ENCODE data around the gene BMF.

The BMF gene

DNA sequence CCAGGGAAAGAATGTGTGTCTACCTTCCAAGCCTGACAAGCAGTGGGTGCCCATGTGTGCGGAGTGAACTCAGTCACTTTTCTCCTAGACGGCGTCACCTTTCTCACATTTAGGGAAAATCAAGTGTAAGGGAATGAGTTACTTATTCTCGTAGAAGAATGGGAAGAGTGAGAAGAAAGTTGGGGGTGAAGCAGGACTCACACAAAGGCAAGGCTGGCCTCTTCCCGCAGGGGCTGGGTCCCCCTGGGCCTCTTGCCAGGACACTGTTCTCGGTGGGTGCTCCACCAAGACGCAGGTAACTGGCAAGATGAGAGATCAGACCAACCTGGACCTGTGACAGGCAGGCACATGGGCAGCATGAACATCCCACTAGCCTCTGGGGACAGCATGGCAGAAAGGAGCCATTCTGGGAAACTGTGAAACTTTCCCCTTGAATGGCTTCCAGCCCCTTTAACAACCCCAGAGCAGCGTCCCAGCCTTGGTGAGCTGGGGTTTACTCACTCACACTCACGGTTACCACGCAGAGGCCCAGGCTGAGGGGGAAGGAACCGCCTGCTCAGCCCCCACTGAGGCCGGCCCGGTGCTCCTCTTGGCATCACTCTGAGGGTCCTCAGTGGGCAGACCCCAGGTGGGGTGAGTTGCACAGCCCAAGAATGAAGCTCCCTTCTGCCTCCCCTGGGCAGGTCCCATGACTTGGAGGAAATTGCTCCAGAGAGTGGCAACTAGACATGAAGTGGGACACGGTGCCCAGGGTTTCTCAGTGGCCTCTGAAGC is 54.7 kb downstream of the BMF start:
- Histone ChIP-seq H3K27me3 (replicated peaks; ENCODE audit: control insufficient read depth, insufficient read depth, low read length, poor library complexity, severe bottlenecking) (no peaks in the 10 kb centered on the region), H3K27ac (ENCODE audit: insufficient read depth, low read length, poor library complexity, severe bottlenecking) (no peak overlapping the region), H3K36me3 (ENCODE audit: control insufficient read depth, insufficient read depth, low read length) (no peaks in the 10 kb centered on the region), H3K9me3 (ENCODE audit: control insufficient read depth, low read length) (no peaks in the 10 kb centered on the region), H3K4me1 (ENCODE audit: control insufficient read depth, insufficient read depth, low read length, poor library complexity, severe bottlenecking) (peaks cover 27% of the 10 kb centered on the region), H3K4me3 (ENCODE audit: insufficient read depth, low read depth, low read length, poor library complexity, severe bottlenecking) (no peak overlapping the region)
- DNase-seq: no peak

DNA sequence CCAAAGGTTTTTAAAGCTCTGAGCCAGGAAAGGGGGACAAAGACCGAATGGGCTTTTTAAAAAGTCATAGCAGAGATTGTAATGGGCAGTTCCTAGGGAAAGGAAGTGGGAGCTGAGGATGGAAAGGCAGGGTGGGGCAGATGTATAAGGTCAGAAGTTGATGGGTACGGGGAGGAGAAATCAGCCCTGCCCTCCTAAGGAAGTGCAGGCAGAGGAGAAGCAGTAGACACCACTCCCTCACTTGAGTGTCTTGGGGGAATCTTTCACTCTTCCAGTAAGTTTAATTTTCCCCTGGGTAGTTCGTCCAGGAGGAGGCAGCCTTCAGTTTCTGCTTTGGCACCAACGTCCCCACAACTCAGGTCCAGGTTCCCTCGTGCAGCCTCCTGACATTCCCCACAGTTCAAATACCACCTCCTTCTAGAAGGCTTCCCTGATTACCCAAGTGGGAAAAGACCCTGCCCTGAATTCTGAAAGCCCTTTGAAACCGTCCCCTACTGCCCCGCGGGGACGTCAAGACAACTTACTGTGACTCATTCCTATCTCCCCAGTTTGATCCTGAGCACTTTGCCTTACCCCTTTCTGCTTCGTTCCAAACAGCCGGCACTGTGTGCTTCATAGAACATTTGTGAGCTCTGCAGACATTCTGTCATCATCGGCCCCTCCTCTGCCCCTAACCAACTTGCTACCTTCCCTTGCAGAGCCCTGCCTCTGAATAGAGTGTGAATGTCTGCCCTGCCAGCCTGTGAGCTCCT is 55.4 kb downstream of the BMF start:
- no peak for DNase-seq
- H3K4me3 ChIP-seq (ENCODE audit: insufficient read depth, low read depth, low read length, poor library complexity, severe bottlenecking): no peak overlapping the region
- peaks cover 35% of the 10 kb centered on the region for H3K4me1 ChIP-seq (ENCODE audit: control insufficient read depth, insufficient read depth, low read length, poor library complexity, severe bottlenecking)
- no peaks in the 10 kb centered on the region for H3K36me3 ChIP-seq (ENCODE audit: control insufficient read depth, insufficient read depth, low read length)
- H3K27me3 ChIP-seq (replicated peaks; ENCODE audit: control insufficient read depth, insufficient read depth, low read length, poor library complexity, severe bottlenecking): no peaks in the 10 kb centered on the region
- no peak overlapping the region for H3K27ac ChIP-seq (ENCODE audit: insufficient read depth, low read length, poor library complexity, severe bottlenecking)
- no peaks in the 10 kb centered on the region for H3K9me3 ChIP-seq (ENCODE audit: control insufficient read depth, low read length)

DNA sequence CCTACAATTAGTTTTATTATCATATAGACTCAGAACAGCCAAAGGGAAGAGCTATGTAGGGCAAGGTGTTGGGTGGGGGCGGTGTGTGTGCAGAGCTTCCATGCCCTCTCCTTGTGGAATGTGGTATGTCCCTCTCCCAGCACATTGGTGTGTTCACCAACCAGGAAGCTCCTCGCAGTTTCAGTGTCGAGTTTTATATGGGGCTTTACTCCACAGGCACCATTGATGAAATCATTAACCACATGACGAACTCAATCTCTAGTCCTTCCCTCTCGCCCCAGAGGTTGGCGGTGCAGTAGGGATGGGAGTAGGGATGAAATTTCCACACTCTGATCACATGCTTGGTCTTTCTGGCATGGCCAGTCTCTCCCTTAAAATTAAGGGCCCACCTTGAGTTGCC is 56.1 kb downstream of the BMF start:
- peaks cover 39% of the 10 kb centered on the region for H3K4me1 ChIP-seq (ENCODE audit: control insufficient read depth, insufficient read depth, low read length, poor library complexity, severe bottlenecking)

DNA sequence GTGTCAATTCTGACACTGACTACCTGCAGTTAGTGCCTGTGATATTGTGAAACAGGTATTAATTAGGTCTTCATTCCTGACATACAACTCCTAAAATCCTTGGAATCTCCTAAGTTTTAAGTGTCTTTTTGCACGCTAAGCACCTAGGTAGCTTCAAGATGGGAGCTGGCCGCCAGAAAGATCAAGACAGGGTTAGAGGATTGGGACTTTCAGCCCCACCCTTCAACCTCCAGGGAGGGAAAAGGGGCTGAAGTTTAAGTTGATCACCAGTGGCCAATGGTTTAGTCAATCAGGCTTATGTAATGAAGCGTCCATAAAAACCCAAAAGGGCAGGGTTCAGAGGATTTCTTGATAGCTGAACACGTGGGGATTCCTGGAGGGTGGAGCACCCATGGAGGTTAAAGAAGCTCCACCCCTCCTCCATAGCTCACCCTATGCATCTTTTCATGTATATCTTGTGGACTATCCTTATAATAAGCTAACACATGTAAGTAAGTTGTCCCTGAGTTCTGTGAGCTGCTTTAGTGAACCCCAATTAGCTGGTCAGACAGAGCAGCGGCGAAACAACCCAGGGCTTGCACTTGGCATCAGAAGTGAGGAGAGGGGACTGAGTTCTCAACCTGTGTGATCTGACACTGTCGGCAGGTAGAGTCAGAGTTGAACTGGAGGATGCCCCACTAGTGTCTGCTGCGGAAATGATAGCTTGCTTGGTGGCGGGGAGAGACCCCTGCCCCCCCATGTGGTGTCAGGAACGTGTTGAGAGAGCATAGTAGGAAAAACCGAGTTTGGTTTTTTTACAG is 56.9 kb downstream of the BMF start:
- H3K27me3 ChIP-seq (replicated peaks; ENCODE audit: control insufficient read depth, insufficient read depth, low read length, poor library complexity, severe bottlenecking): no peaks in the 10 kb centered on the region
- no peak overlapping the region for H3K27ac ChIP-seq (ENCODE audit: insufficient read depth, low read length, poor library complexity, severe bottlenecking)
- no peak for DNase-seq
- H3K9me3 ChIP-seq (ENCODE audit: control insufficient read depth, low read length): no peaks in the 10 kb centered on the region
- no peak overlapping the region for H3K4me3 ChIP-seq (ENCODE audit: insufficient read depth, low read depth, low read length, poor library complexity, severe bottlenecking)
- H3K36me3 ChIP-seq (ENCODE audit: control insufficient read depth, insufficient read depth, low read length): no peaks in the 10 kb centered on the region
- H3K4me1 ChIP-seq (ENCODE audit: control insufficient read depth, insufficient read depth, low read length, poor library complexity, severe bottlenecking): peaks cover 46% of the 10 kb centered on the region

More for the DNA sequence above, 56.1 kb downstream of the BMF start:
- Histone ChIP-seq H3K36me3 (ENCODE audit: control insufficient read depth, insufficient read depth, low read length) (no peaks in the 10 kb centered on the region), H3K9me3 (ENCODE audit: control insufficient read depth, low read length) (no peaks in the 10 kb centered on the region), H3K4me3 (ENCODE audit: insufficient read depth, low read depth, low read length, poor library complexity, severe bottlenecking) (no peak overlapping the region), H3K27ac (ENCODE audit: insufficient read depth, low read length, poor library complexity, severe bottlenecking) (no peak overlapping the region), H3K27me3 (replicated peaks; ENCODE audit: control insufficient read depth, insufficient read depth, low read length, poor library complexity, severe bottlenecking) (no peaks in the 10 kb centered on the region)
- DNase-seq: no peak

DNA sequence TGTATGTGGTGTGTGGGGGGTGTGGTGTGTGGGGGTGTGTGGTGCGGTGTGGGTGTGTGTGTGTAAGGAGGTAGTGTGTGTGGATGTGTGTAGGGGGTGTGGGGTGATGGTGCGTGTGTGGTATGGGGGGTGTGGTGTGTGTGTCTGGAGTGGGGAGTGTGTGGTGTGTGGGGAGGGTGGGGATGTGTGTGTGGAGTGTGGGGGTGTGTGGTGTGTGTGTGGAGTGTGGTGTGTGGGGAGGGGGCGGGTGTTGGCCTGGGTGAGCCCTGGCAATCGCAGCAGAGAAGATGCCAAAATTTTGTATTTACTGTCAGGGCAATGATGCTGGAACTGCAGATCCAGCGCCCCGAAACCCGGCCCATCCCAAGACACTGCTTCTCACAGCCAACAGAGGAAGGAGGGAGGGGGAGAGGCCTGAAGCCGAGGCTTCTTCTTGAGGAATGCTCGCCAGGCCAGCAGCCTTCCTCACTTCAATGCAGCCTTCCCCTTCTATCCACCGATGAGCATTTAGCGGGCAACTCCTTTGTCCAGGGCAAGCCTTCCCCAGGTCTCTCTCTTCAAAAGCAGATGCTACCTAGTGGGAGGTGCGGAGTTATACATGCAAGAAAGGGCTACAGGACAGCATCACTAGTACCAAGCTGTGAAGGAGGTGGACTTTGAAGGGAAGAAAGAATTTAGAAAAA is 57.8 kb downstream of the BMF start:
- H3K4me1 ChIP-seq (ENCODE audit: control insufficient read depth, insufficient read depth, low read length, poor library complexity, severe bottlenecking): peaks cover 46% of the 10 kb centered on the region
- H3K4me3 ChIP-seq (ENCODE audit: insufficient read depth, low read depth, low read length, poor library complexity, severe bottlenecking): no peak overlapping the region
- H3K9me3 ChIP-seq (ENCODE audit: control insufficient read depth, low read length): no peaks in the 10 kb centered on the region
- no peaks in the 10 kb centered on the region for H3K27me3 ChIP-seq (replicated peaks; ENCODE audit: control insufficient read depth, insufficient read depth, low read length, poor library complexity, severe bottlenecking)
- no peak for DNase-seq
- H3K36me3 ChIP-seq (ENCODE audit: control insufficient read depth, insufficient read depth, low read length): no peaks in the 10 kb centered on the region
- no peak overlapping the region for H3K27ac ChIP-seq (ENCODE audit: insufficient read depth, low read length, poor library complexity, severe bottlenecking)

DNA sequence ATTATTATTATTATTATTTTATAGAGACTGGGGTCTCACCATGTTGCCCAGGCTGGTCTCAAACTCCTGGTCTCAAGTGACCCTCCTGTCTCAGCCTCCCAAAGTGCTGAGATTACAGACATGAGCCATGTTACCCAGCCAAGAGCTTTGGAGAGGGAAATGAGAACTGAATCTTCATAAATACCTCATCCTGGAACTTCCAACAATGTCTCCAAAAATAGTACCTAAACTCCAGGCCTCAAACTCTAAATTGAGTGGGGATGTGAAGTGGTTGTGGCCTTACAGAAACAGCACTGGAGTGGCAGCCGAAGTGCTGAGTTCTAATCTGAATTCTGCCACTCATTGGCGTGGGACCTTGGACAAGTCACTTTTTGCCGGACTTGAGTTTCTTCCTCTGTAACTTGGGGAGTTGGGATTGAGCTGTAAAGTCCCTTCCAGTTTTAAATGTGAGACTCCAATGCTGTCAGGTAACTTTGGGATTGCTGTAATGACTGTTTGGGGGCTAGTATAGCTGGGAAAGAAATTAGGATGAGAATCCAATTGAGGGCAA is 59.7 kb downstream of the BMF start:
- peaks cover 35% of the 10 kb centered on the region for H3K4me1 ChIP-seq (ENCODE audit: control insufficient read depth, insufficient read depth, low read length, poor library complexity, severe bottlenecking)
- DNase-seq: no peak
- no peak overlapping the region for H3K27ac ChIP-seq (ENCODE audit: insufficient read depth, low read length, poor library complexity, severe bottlenecking)
- no peaks in the 10 kb centered on the region for H3K9me3 ChIP-seq (ENCODE audit: control insufficient read depth, low read length)
- H3K36me3 ChIP-seq (ENCODE audit: control insufficient read depth, insufficient read depth, low read length): no peaks in the 10 kb centered on the region
- H3K4me3 ChIP-seq (ENCODE audit: insufficient read depth, low read depth, low read length, poor library complexity, severe bottlenecking): no peak overlapping the region
- H3K27me3 ChIP-seq (replicated peaks; ENCODE audit: control insufficient read depth, insufficient read depth, low read length, poor library complexity, severe bottlenecking): no peaks in the 10 kb centered on the region

DNA sequence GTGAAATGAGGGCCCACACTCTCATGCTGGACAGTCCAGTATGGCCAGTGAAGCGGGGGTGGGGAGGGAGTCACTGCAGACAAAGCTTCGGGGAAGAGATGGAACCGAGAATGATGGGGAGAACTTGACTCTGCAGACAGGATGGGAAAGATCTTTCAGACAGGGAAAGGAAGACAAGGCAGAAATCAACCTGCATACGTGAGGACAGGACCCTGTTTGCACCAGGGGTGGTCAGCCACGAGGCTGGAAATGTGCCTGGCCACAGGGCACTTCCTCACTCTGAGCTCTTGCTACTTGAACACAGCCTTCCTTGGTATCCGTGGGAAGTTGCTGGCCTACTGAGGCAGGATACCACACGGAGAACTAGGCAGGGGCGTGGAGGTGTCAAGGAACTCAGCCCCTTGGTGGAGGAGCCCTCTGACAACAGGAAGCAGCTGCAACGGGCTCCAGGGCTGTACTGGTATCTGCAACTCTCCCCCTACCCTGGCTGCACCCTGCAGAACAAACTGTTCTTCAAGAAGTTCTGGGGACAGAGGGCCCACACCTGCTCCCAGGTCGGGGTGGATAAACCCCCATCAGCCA is 60.4 kb downstream of the BMF start:
- no peak for DNase-seq
- H3K9me3 ChIP-seq (ENCODE audit: control insufficient read depth, low read length): no peaks in the 10 kb centered on the region
- H3K27me3 ChIP-seq (replicated peaks; ENCODE audit: control insufficient read depth, insufficient read depth, low read length, poor library complexity, severe bottlenecking): no peaks in the 10 kb centered on the region
- peak overlapping the region; percentile 49 for H3K27ac ChIP-seq (ENCODE audit: insufficient read depth, low read length, poor library complexity, severe bottlenecking)
- H3K4me3 ChIP-seq (ENCODE audit: insufficient read depth, low read depth, low read length, poor library complexity, severe bottlenecking): no peak overlapping the region
- H3K36me3 ChIP-seq (ENCODE audit: control insufficient read depth, insufficient read depth, low read length): no peaks in the 10 kb centered on the region
- peaks cover 33% of the 10 kb centered on the region for H3K4me1 ChIP-seq (ENCODE audit: control insufficient read depth, insufficient read depth, low read length, poor library complexity, severe bottlenecking)

DNA sequence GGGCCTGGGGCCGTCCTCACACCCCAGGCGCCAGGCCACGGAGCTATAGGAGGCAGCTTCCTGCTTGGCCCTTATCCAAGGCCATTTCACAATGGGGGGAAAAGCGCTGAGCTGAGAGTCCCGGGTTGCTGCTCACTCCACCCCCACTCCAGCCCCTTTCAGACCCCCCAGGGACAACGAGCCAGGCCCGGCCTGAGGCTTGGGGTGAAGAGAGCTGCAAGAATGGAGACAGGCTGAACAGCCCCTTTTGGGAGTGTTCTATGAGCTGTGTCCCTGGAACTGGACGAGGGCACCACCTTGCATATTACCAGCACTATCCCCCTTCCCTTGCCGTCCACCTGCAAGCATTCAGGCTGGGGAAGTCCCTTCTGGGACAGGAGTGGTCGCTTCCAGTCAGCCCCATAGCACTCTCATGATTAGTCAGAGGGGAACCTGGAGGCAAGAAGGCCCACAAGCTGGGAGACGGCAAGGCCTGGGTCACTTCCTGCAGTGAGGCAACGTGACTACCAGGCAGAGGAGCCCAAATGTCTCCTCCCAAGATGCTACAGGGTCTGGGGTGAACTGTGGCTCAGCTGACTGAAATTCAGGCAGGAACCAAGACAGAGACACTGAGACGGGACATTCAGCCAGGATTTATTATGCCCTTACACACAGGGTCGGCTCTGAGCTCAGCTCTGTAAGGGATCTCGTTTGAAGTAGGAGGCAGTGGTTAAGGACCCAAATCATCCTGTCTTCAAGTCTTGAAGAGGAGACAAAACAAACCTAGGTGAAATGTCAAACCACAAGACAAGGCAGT is 61.1 kb downstream of the BMF start:
- H3K36me3 ChIP-seq (ENCODE audit: control insufficient read depth, insufficient read depth, low read length): no peaks in the 10 kb centered on the region
- no peak overlapping the region for H3K4me3 ChIP-seq (ENCODE audit: insufficient read depth, low read depth, low read length, poor library complexity, severe bottlenecking)
- H3K27me3 ChIP-seq (replicated peaks; ENCODE audit: control insufficient read depth, insufficient read depth, low read length, poor library complexity, severe bottlenecking): no peaks in the 10 kb centered on the region
- H3K9me3 ChIP-seq (ENCODE audit: control insufficient read depth, low read length): no peaks in the 10 kb centered on the region
- peak in 2 of 3 donors; percentile 25 to 43 for DNase-seq
- peaks cover 33% of the 10 kb centered on the region for H3K4me1 ChIP-seq (ENCODE audit: control insufficient read depth, insufficient read depth, low read length, poor library complexity, severe bottlenecking)
- peak overlapping the region; percentile 49 for H3K27ac ChIP-seq (ENCODE audit: insufficient read depth, low read length, poor library complexity, severe bottlenecking)

All from effector memory CD4-positive, alpha-beta T cell (primary cell).